ENCODE data around the gene TSSC4.

GRCh38 chr11:2380396-2380795, 20.2 kb upstream of the TSSC4 start:
- TF ChIP-seq CTCF (IDR thresholded peaks at IDR 0.05) (no peak), POLR2A (IDR thresholded peaks at IDR 0.05) (no peak)

Measured in gastroesophageal sphincter (tissue), 3 donors.